Small intestine (tissue), 7 donors: ENCODE data around the gene CTR9. TPM values are rescaled to one million over a fixed set of nuclear protein-coding genes. Genes with fewer than 3 reads are reported as not detected.

Source experiments
- DNase-seq, 2 donors: peaks; one replicate each; pipeline versions ENCODE4 v3.0.0 to v3.0.0-alpha.2; 2013
- FAIRE-seq: peaks from 2 replicates; lab custom pipeline; 2012; peaks lifted over from hg19 to GRCh38; lab: Jason Lieb, UNC
- H3K27ac ChIP-seq, 3 donors: one replicate each; pipeline ENCODE4 v1.5.1; 2013; ENCODE audit warnings: low read length in 2 of 3, mild to moderate bottlenecking in 2 of 3, control low read depth in 1 of 3, inconsistent platforms in 1 of 3, low read depth in 1 of 3, moderate library complexity in 1 of 3
- H3K27me3 ChIP-seq, 3 donors: one replicate each; pipeline ENCODE4 v1.6.1; 2013; ENCODE audit warnings: low read length in 3 of 3, inconsistent platforms in 1 of 3; ENCODE audit not compliant: control insufficient read depth in 3 of 3, insufficient read depth in 3 of 3
- H3K36me3 ChIP-seq, 3 donors: one replicate each; pipeline ENCODE4 v1.6.1; 2013; ENCODE audit warnings: low read length in 3 of 3, inconsistent platforms in 1 of 3, low read depth in 1 of 3, mild to moderate bottlenecking in 1 of 3, moderate library complexity in 1 of 3; ENCODE audit not compliant: control insufficient read depth in 3 of 3, insufficient read depth in 2 of 3
- H3K4me1 ChIP-seq, 3 donors: one replicate each; pipeline ENCODE4 v1.6.1; 2013; ENCODE audit warnings: low read length in 2 of 3, inconsistent platforms in 1 of 3, low read depth in 1 of 3, mild to moderate bottlenecking in 1 of 3, moderate library complexity in 1 of 3; ENCODE audit not compliant: control insufficient read depth in 3 of 3, insufficient read depth in 2 of 3
- H3K4me3 ChIP-seq, 3 donors: one replicate each; pipeline ENCODE4 v1.5.1; 2013; ENCODE audit warnings: low read length in 3 of 3, control low read depth in 1 of 3, inconsistent platforms in 1 of 3, low read depth in 1 of 3, mild to moderate bottlenecking in 1 of 3, moderate library complexity in 1 of 3
- H3K9me3 ChIP-seq, 2 donors: one replicate each; pipeline ENCODE4 v1.6.1; 2013; ENCODE audit warnings: low read depth in 1 of 2, low read length in 1 of 2; ENCODE audit not compliant: control insufficient read depth in 2 of 2, insufficient read depth in 1 of 2
- WGBS, 3 donors: extraction: QIAGEN DNeasy Blood & Tissue Kit; methylation state at CpG; one replicate each; pipeline ENCODE4 v1.1.7; 2013; 5-methylcytosine and 5-hydroxymethylcytosine counted together
- polyA plus RNA-seq, 4 donors: library from polyadenylated mRNA; stranded (reverse) in 3 of 4; unstranded in 1 of 4; fragments of 200-250 nt in 3 of 4; fragments of 120-200 nt in 1 of 4; gene quantifications; one replicate each; pipeline versions ENCODE4 v1.2.1 to v1.2.3, GENCODE V29; 2013
- donor health status: healthy with polysubstance abuse.
- donor health status: control.
- donor health status: control.
- donor health status: Bipolar disorder and iron deficiency.
- donor health status: healthy.

CTR9 gene
- polyA plus RNA-seq, 4 donors: 14.1 to 44.7 (median 16.5) TPM

GRCh38 chr11:10719616-10720015 lies 31.4 kb upstream of the CTR9 start:
- no peaks in the 10 kb centered on the region for H3K36me3 ChIP-seq
- peaks cover 0 to 4% of the 10 kb centered on the region in 2 donors for H3K9me3 ChIP-seq
- H3K4me1 ChIP-seq: no peaks in the 10 kb centered on the region
- H3K4me3 ChIP-seq: no peak overlapping the region
- DNase-seq: no peak
- no peak for FAIRE-seq
- 61 to 79% (median 72%) methylated on average over 2 of the region's 2 CpGs for WGBS, 3 donors
- no peak overlapping the region for H3K27ac ChIP-seq
- H3K27me3 ChIP-seq: no peaks in the 10 kb centered on the region

- 84 to 91% (median 88%) methylated on average over 2 of the region's 2 CpGs for WGBS, 3 donors
- no peak for FAIRE-seq
- no peak overlapping the region for H3K4me3 ChIP-seq
- H3K36me3 ChIP-seq: no peaks in the 10 kb centered on the region
- peaks cover 0 to 10% of the 10 kb centered on the region in 2 donors for H3K9me3 ChIP-seq
- H3K27ac ChIP-seq: no peak overlapping the region
- H3K4me1 ChIP-seq: no peaks in the 10 kb centered on the region
- no peak for DNase-seq
- no peaks in the 10 kb centered on the region for H3K27me3 ChIP-seq
Observed at GRCh38 chr11:10720881-10721376, 30.1 kb upstream of the CTR9 start.

- no peak overlapping the region for H3K27ac ChIP-seq
- no peaks in the 10 kb centered on the region for H3K27me3 ChIP-seq
- H3K4me3 ChIP-seq: no peak overlapping the region
- no peak for DNase-seq
- H3K36me3 ChIP-seq: no peaks in the 10 kb centered on the region
- WGBS, 3 donors: 42 to 62% (median 53%) methylated on average over 4 of the region's 4 CpGs
- H3K4me1 ChIP-seq: no peaks in the 10 kb centered on the region
- no peak for FAIRE-seq
- peaks cover 0 to 10% of the 10 kb centered on the region in 2 donors for H3K9me3 ChIP-seq
Observed at GRCh38 chr11:10722307-10722706, 28.7 kb upstream of the CTR9 start.

- DNase-seq: no peak
- 78 to 86% (median 80%) methylated on average over 9 of the region's 9 CpGs for WGBS, 3 donors
- Histone ChIP-seq H3K4me1 (peaks cover 0 to 4% (median 0%) of the 10 kb centered on the region in 3 donors), H3K27ac (no peak overlapping the region), H3K27me3 (no peaks in the 10 kb centered on the region), H3K9me3 (peaks cover 0 to 9% of the 10 kb centered on the region in 2 donors), H3K36me3 (no peaks in the 10 kb centered on the region), H3K4me3 (no peak overlapping the region)
- FAIRE-seq: no peak
Observed at GRCh38 chr11:10725114-10725906, 25.7 kb upstream of the CTR9 start.

GRCh38 chr11:10725907-10726253 lies 25.2 kb upstream of the CTR9 start:
- Histone ChIP-seq H3K9me3 (peaks cover 0 to 6% of the 10 kb centered on the region in 2 donors), H3K27me3 (no peaks in the 10 kb centered on the region), H3K4me3 (no peak overlapping the region), H3K4me1 (peaks cover 0 to 4% (median 0%) of the 10 kb centered on the region in 3 donors), H3K36me3 (no peaks in the 10 kb centered on the region), H3K27ac (no peak overlapping the region)
- no peak for DNase-seq
- FAIRE-seq: no peak

- H3K4me3 ChIP-seq: no peak overlapping the region
- peaks cover 0 to 4% (median 0%) of the 10 kb centered on the region in 3 donors for H3K4me1 ChIP-seq
- no peak overlapping the region for H3K27ac ChIP-seq
- no peaks in the 10 kb centered on the region for H3K36me3 ChIP-seq
- 66 to 84% (median 81%) methylated on average over 4 of the region's 4 CpGs for WGBS, 3 donors
- FAIRE-seq (no peak), DNase-seq (no peak)
- no peaks in the 10 kb centered on the region for H3K27me3 ChIP-seq
- peaks cover 0 to 8% of the 10 kb centered on the region in 2 donors for H3K9me3 ChIP-seq
Observed at GRCh38 chr11:10727146-10727851, 23.7 kb upstream of the CTR9 start.

GRCh38 chr11:10728154-10728553 lies 22.9 kb upstream of the CTR9 start:
- Histone ChIP-seq H3K4me3 (no peak overlapping the region), H3K27me3 (no peaks in the 10 kb centered on the region), H3K9me3 (peaks cover 0 to 8% of the 10 kb centered on the region in 2 donors), H3K4me1 (peaks cover 0 to 4% (median 0%) of the 10 kb centered on the region in 3 donors), H3K36me3 (no peaks in the 10 kb centered on the region), H3K27ac (no peak overlapping the region)
- 60 to 72% (median 66%) methylated on average over 3 of the region's 3 CpGs for WGBS, 3 donors
- FAIRE-seq (no peak), DNase-seq (no peak)

- H3K27me3 ChIP-seq: no peaks in the 10 kb centered on the region
- peak overlapping the region in 1 of 3 donors; percentile 50 for H3K4me3 ChIP-seq
- no peak for FAIRE-seq
- H3K27ac ChIP-seq: peak overlapping the region in 2 of 3 donors; percentile 18 to 58
- peaks cover 0 to 8% of the 10 kb centered on the region in 2 donors for H3K9me3 ChIP-seq
- H3K4me1 ChIP-seq: peaks cover 0 to 4% (median 0%) of the 10 kb centered on the region in 3 donors
- H3K36me3 ChIP-seq: no peaks in the 10 kb centered on the region
- 45 to 55% (median 53%) methylated on average over 20 of the region's 20 CpGs for WGBS, 3 donors
- peak in 1 of 2 donors; percentile 33 for DNase-seq
Observed at GRCh38 chr11:10728789-10729472, 22.1 kb upstream of the CTR9 start.
